ENCODE data around the gene SPINT2. TPM values are rescaled to one million over a fixed set of nuclear protein-coding genes. Genes with fewer than 3 reads are reported as not detected.

The SPINT2 gene
- total RNA-seq, 2 experiments from 2014 or later, result 36.7 to 77.2 TPM

GRCh38 chr19:38289955-38290354, 25.6 kb downstream of the SPINT2 start:
- BruUV-seq (replicated peaks), result no TSS peak
- H3K9me2 ChIP-seq (ENCODE audit: insufficient read depth, low read length), result no peaks in the 10 kb centered on the region
- TF ChIP-seq EZH2phosphoT487 (IDR thresholded peaks at IDR 0.05; ENCODE audit: borderline replicate concordance, low read depth, low read length) (no peak), CTCF (conservative IDR thresholded peaks at IDR 0.05; ENCODE audit: low read length) (no peak)
- no peak overlapping the region for H3K27ac ChIP-seq (ENCODE audit: low read depth, low read length, poor library complexity, severe bottlenecking)
- H3K4me3 ChIP-seq (ENCODE audit: low read depth, low read length, poor library complexity, severe bottlenecking), result no peak overlapping the region
- intact Hi-C loops (cut with micrococcal nuclease; ENCODE audit: unreplicated experiment), result no loop called here
- H3K9me3 ChIP-seq (ENCODE audit: low read length), result no peaks in the 10 kb centered on the region
- ChIA-PET POLR2A (no interaction called here), CTCF (ENCODE audit: unreplicated experiment) (no interaction called here)
- H3K79me2 ChIP-seq (ENCODE audit: insufficient read depth, low read depth, low read length), result no peaks in the 10 kb centered on the region
- no peak for DNase-seq (ENCODE audit: low spot score)
- no peak overlapping the region for H2AFZ ChIP-seq (ENCODE audit: low read length)
- H3K4me2 ChIP-seq (ENCODE audit: low read length), result no peak overlapping the region
- H3K4me1 ChIP-seq (ENCODE audit: insufficient read depth, low read length, poor library complexity, severe bottlenecking), result peaks cover 4% of the 10 kb centered on the region
- no peaks in the 10 kb centered on the region for H4K20me1 ChIP-seq (ENCODE audit: insufficient read depth, low read length)
- no peaks in the 10 kb centered on the region for H3K36me3 ChIP-seq (ENCODE audit: insufficient read depth, low read length)

GRCh38 chr19:38290631-38291147, 26.3 kb downstream of the SPINT2 start:
- no peak for DNase-seq (ENCODE audit: low spot score)
- Histone ChIP-seq H3K27ac (ENCODE audit: low read depth, low read length, poor library complexity, severe bottlenecking) (no peak overlapping the region), H3K4me1 (ENCODE audit: insufficient read depth, low read length, poor library complexity, severe bottlenecking) (no peaks in the 10 kb centered on the region), H3K9me3 (ENCODE audit: low read length) (no peaks in the 10 kb centered on the region), H3K4me2 (ENCODE audit: low read length) (no peak overlapping the region), H2AFZ (ENCODE audit: low read length) (no peak overlapping the region), H4K20me1 (ENCODE audit: insufficient read depth, low read length) (no peaks in the 10 kb centered on the region), H3K36me3 (ENCODE audit: insufficient read depth, low read length) (no peaks in the 10 kb centered on the region), H3K79me2 (ENCODE audit: insufficient read depth, low read depth, low read length) (no peaks in the 10 kb centered on the region), H3K9me2 (ENCODE audit: insufficient read depth, low read length) (no peaks in the 10 kb centered on the region), H3K4me3 (ENCODE audit: low read depth, low read length, poor library complexity, severe bottlenecking) (no peak overlapping the region)
- intact Hi-C loops (cut with micrococcal nuclease; ENCODE audit: unreplicated experiment), result no loop called here
- POLR2A ChIA-PET, result interaction anchor here (0.6 kb wide), 1 partner anchor 363 kb away, joined by 3 read pairs; no protein-coding TSS in a partner anchor
- CTCF ChIA-PET (ENCODE audit: unreplicated experiment), result no interaction called here
- BruUV-seq (replicated peaks), result no TSS peak
- TF ChIP-seq CTCF (conservative IDR thresholded peaks at IDR 0.05; ENCODE audit: low read length) (no peak), EZH2phosphoT487 (IDR thresholded peaks at IDR 0.05; ENCODE audit: borderline replicate concordance, low read depth, low read length) (no peak)

- no TSS peak for BruUV-seq (replicated peaks)
- Histone ChIP-seq H3K79me2 (ENCODE audit: insufficient read depth, low read depth, low read length) (no peaks in the 10 kb centered on the region), H3K36me3 (ENCODE audit: insufficient read depth, low read length) (no peaks in the 10 kb centered on the region), H3K27ac (ENCODE audit: low read depth, low read length, poor library complexity, severe bottlenecking) (no peak overlapping the region), H3K4me3 (ENCODE audit: low read depth, low read length, poor library complexity, severe bottlenecking) (no peak overlapping the region), H4K20me1 (ENCODE audit: insufficient read depth, low read length) (no peaks in the 10 kb centered on the region), H3K9me3 (ENCODE audit: low read length) (no peaks in the 10 kb centered on the region), H2AFZ (ENCODE audit: low read length) (no peak overlapping the region), H3K9me2 (ENCODE audit: insufficient read depth, low read length) (no peaks in the 10 kb centered on the region), H3K4me2 (ENCODE audit: low read length) (no peak overlapping the region), H3K4me1 (ENCODE audit: insufficient read depth, low read length, poor library complexity, severe bottlenecking) (no peaks in the 10 kb centered on the region)
- intact Hi-C loops (cut with micrococcal nuclease; ENCODE audit: unreplicated experiment), result no loop called here
- CTCF ChIA-PET (ENCODE audit: unreplicated experiment), result no interaction called here
- POLR2A ChIA-PET, result no interaction called here
- no peak for TF ChIP-seq CTCF (conservative IDR thresholded peaks at IDR 0.05; ENCODE audit: low read length)
- no peak for TF ChIP-seq EZH2phosphoT487 (IDR thresholded peaks at IDR 0.05; ENCODE audit: borderline replicate concordance, low read depth, low read length)
- DNase-seq (ENCODE audit: low spot score), result no peak
Measured at GRCh38 chr19:38291855-38292254, 27.5 kb downstream of the SPINT2 start.
